WI38 (cell line): ENCODE results near the gene C19orf85.

Experiments used
- H3K4me3 ChIP-seq: 2 replicates; pipeline ENCODE4 v1.5.1; 2011; ENCODE audit warnings: low read depth, mild to moderate bottlenecking, control low read depth, low read length
- TF ChIP-seq, protein P1 (sequence below): IDR thresholded peaks from 2 replicates; pipeline ENCODE4 v1.5.1; 2012; ENCODE audit warnings: low read depth, mild to moderate bottlenecking, control low read depth, low read length

The C19orf85 gene

DNA sequence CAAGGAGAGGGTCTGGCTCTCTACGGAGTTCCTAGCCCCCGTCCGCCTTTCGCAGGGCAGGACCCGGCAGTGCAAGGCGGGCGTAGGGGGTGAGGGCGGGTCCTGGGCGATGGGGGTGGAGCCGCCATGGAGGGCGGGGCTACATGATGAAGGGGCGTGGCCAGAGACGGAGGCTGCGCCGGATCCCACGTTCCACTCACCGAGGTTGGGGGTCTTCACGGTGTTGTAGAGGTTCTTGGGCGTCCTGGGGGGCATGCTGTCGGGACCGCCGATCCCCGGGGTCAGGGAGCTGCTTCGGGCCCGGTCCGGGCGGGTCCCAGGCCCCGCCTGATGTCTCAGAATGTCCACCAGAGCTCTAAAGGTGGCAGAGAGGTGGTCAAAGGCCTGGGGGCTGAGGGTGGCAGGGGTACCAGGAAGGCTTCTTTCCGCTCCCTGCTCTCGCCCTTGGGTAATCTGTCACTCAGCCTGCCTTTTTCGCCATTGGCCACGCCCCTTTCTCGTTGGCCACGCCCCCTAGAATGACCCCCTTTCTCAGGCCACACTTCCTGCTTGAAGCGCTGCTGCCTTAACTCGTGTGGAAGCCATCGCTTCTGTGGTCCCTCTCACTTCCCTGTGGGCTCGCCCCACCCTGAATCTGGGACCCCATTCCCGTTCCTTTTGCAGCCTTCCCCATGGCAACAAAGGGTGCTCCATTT lies 24.0 kb downstream of the C19orf85 start:
- TF ChIP-seq, protein P1, sequence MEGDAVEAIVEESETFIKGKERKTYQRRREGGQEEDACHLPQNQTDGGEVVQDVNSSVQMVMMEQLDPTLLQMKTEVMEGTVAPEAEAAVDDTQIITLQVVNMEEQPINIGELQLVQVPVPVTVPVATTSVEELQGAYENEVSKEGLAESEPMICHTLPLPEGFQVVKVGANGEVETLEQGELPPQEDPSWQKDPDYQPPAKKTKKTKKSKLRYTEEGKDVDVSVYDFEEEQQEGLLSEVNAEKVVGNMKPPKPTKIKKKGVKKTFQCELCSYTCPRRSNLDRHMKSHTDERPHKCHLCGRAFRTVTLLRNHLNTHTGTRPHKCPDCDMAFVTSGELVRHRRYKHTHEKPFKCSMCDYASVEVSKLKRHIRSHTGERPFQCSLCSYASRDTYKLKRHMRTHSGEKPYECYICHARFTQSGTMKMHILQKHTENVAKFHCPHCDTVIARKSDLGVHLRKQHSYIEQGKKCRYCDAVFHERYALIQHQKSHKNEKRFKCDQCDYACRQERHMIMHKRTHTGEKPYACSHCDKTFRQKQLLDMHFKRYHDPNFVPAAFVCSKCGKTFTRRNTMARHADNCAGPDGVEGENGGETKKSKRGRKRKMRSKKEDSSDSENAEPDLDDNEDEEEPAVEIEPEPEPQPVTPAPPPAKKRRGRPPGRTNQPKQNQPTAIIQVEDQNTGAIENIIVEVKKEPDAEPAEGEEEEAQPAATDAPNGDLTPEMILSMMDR = no peak
- H3K4me3 ChIP-seq = no peak overlapping the region

- TF ChIP-seq, protein P1 = no peak
- no peak overlapping the region for H3K4me3 ChIP-seq
Observed at GRCh38 chr19:55439052-55439451, 25.5 kb downstream of the C19orf85 start.

DNA sequence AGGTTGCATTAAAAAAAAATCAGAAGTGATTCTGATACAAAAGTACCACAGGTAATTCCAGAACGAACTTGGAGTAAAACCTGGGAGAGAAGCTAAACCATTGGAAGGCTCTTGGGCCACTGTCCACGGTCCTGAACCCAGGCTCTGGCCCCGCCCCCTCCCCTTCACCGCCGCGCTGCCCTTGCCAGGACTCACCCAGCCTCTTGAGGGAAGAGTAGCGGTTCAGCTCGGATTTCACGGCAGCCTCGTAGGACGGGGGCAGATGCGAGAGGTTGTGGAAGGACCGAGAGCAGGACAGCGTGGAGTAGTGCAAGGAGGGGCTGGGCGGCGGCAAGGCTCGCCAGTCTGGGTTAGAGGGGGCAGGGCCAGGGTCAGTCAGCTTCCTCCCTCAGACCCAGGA lies 27.1 kb downstream of the C19orf85 start:
- H3K4me3 ChIP-seq = no peak overlapping the region
- TF ChIP-seq, protein P1 = no peak

DNA sequence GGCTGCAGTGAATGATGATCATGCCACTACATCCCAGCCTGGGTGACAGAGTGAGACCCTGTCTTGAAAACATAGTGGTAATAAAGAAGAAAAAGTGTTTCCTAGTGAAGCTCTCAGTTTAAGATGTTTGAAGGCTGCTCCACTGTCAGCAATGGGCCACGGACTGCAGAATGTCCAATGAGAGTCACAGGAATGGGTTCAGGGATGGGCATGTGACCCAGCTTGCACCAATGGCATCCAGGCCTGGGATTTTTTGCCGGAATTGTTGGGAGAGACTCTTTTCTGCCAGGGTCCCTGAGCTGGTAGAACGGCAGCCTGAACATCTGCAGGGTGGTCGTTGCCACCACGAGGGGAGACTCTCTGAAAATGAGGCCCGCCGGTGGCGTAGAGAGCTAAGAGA lies 27.7 kb downstream of the C19orf85 start:
- TF ChIP-seq, protein P1 = no peak
- H3K4me3 ChIP-seq = no peak overlapping the region

- no peak overlapping the region for H3K4me3 ChIP-seq
- TF ChIP-seq, protein P1 = no peak
Observed at GRCh38 chr19:55435020-55435419, 29.5 kb downstream of the C19orf85 start.

DNA sequence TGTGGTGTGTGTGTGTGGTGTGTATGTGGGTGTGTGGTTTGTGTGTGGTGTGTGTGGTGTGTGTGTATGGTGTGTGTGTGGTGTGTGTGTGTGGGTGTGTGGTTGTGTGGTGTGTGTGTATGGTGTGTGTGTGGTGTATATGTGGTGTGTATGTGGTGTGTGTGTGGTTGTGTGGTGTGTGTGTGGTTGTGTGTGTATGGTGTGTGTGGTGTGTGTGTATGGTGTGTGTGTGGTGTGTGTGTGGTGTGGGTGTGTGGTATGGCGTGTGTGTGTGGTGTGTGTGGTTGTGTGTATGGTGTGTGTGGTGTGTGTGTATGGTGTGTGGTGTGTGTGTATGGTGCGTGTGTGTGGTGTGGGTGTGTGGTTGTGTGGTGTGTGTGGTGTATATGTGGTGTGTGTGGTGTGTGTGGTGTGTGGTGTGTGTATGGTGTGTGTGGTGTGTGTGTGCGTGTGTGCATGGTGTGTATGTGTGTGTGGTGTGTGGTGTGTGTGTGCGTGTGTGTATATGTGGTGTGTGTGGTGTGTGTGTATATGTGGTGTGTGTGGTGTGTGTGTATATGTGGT lies 30.1 kb downstream of the C19orf85 start:
- no peak overlapping the region for H3K4me3 ChIP-seq
- TF ChIP-seq, protein P1 = no peak

DNA sequence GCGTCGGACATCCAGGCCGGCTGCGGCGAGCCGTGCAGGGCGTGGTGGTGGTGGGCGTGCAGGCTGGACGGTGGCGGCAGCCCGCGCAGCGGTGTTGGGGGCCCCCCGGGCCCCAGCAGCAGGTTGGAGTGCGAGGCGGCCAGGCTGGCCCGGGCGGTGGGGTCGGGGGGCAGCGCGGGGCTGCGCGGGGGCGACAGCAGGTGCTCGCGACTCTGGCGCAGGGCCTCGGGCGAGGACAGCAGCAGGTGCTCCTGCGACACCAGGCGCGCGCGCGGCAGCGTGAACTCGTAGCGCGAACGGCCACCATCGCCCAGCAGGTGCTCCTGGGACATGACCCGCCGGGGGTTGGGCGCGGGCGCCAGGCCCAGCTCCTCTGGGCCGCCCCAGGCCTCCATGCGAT lies 31.3 kb downstream of the C19orf85 start:
- H3K4me3 ChIP-seq = no peak overlapping the region
- TF ChIP-seq, protein P1 = no peak
